Left colon (tissue), 2 donors: ENCODE measurements around the gene MCEE. TPM values are rescaled to one million over a fixed set of nuclear protein-coding genes. Genes with fewer than 3 reads are reported as not detected.

Experiments
- ATAC-seq: fragments of 200-7000 bp; cut with Tn5 transposase; one replicate; pipeline ENCODE4 v1.9.1; 2020; ENCODE audit warnings: mild to moderate bottlenecking, moderate library complexity
- DNase-seq, 2 donors: peaks; one replicate each; pipeline ENCODE4 v3.0.0-alpha.2; 2020
- intact Hi-C, 2 donors: fragments of 100-400 bp; cut with DNase I in 1 of 2; cut with micrococcal nuclease in 1 of 2; formaldehyde crosslinking; loops; one replicate each; pipeline versions ENCODE4 v1.11.2 to v1.14.0; 2022; cut with DNase I, micrococcal nuclease
- total RNA-seq, 2 donors: library from RNA; stranded (reverse); fragmentation: NEBNext Ultra II Directional; extraction: Animal tissue kit (Norgen Biotek cat#: 25700); gene quantifications; one replicate each; pipeline ENCODE4 v1.2.1, GENCODE V29; 2021
- donor health status: DM: no; HTN: no; CAD: no.
- donor health status: DM: yes; HTN: yes; CAD: no.

Gene MCEE
- total RNA-seq, 2 donors from 2014 or later, result 21.6 to 23.6 TPM

DNA sequence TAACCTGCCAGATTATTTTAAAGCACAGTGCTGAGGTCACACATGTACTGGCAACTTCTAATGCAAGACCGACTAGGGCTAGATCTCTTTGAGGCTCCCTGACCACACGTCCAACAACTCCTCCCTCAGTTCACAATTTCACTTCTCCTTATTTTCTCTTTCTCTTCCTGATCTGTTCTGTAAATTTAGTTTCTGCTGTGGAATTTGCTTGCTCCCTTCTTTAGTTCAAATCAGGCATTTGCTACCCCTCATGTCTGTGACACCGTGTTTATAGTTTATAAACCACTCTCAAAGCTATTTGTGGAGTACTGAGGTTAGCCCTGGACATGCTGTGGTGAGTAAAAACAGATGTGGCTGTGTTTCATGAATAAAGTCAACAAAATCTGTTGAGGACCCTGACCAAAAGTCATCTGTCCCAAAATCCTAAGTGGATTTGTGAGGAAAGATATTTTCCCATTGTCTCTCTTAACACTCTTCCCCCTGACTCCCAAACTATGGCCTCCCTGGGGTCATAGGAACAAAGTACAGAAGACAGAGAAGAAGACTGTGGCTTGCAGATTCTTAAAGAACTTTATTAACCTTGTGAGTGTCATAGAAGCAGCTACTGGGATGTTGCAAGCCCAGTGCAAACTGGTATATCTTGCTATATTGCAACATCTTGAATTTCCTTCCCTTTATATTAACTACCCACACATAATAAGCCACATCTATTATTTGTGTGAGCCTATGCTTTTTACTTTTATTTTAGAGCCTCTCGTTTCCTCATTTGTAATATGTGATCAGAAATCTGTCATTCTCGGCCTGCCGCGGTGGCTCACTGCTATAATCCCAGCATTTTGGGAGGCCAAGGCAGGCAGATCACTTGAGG is 65.0 kb downstream of the MCEE start:
- no peak for ATAC-seq
- no peak for DNase-seq
- intact Hi-C loops, result no loop called here

DNA sequence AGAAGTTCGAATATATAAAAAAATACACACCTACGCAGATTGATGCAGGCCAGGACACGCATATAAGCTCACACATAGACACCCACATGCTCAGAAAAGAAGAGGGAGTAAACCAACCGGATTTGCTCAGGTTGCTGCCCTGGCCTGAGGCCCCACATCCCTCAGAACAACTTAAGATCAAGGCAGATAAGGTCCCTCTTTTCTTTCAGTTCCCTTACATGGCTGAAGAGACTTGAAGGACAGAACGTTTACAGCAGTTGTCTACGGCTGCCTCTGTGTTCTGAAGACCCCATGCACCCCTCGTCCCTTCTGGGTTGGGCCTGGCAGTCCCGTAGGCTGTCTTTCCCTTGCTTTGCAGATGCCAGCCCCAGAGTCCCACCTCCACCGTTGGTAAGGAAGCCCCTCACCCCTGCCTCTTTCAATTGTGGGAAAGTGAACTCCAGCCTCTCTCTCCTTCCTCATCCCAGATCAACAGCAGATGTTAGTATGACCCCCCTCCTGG is 65.9 kb downstream of the MCEE start:
- no peak for DNase-seq
- ATAC-seq, result no peak
- intact Hi-C loops, result no loop called here

DNA sequence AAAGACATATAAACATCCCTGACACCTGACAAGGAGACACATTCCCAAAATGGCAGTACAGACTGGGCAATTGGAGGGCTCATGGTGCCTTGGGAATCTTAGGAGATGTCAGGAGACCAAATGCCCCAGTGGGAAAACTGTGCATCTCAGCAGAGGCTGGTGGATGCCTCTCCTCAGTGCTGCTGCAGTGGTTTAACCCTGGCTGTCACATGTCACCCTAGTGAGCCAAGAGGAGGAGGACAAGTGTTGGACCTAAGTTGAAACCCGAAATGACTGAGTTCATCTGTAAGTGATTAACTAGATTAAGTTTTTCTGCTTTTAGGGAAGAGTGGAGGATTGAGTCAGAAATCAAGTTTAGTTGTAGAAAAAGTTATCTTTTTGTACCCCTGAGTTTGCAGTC is 66.8 kb downstream of the MCEE start:
- intact Hi-C loops, result no loop called here
- no peak for ATAC-seq
- DNase-seq, result no peak

DNA sequence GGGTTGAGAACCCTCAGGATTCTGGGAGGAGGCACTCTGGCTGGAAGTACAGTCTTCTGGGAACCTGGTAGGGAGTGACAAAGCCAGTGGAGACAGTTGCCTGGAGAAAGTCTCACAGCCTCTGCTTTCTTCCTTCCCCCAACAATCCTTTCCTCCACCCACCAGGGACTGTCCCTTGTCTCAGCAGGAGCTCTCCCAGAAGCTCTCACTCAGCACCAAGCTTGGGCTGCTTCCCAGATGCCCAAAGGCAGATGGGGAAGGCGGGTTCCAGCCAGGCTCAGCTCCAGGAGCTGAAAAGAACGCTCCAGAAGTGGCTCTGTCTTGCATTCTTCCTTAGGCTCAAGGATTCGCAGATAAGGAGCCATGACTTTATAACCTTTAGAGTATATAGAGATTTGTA is 69.2 kb downstream of the MCEE start:
- intact Hi-C loops, result no loop called here
- DNase-seq, result no peak
- no peak for ATAC-seq

DNA sequence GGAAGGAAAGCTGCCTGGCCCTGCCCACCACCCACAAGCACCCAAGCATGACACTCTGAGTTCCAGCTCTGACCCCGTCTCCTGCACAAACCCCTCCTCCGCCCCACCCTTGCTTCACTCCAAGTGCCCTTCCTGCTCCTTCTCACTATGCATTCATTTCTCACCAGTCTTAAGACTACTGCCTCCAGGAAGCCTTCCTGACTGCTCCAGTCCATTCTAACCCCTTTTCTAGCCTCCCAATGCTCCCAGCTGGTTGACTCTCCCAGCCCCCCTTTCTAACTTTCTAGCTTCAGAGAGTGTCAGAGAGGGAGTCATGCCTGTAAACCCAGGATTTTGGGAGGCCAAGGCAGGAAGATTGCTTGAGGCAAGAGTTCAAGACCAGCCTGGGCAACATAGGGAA is 69.8 kb downstream of the MCEE start:
- DNase-seq (no peak), ATAC-seq (no peak)
- intact Hi-C loops, result no loop called here

Other genes starting within 250 kb of the MCEE start
- not detected for gene VAX2, start 229.7 kb downstream of the MCEE start, total RNA-seq
- not detected for gene ATP6V1B1, start 194.3 kb downstream of the MCEE start, total RNA-seq
- gene ANKRD53, start 151.6 kb downstream of the MCEE start, total RNA-seq, result under 1 TPM; 0.61 to 0.70 TPM
- 10 to 100 TPM; 42.1 to 50.4 TPM for gene TEX261, start 135.4 kb downstream of the MCEE start, total RNA-seq
- 10 to 100 TPM; 58.0 to 71.3 TPM for gene NAGK, start 61.6 kb downstream of the MCEE start, total RNA-seq
- 10 to 100 TPM; 18.8 to 22.9 TPM for gene MPHOSPH10, start 405 bp upstream of the MCEE start, total RNA-seq
- gene PAIP2B, start 96.9 kb upstream of the MCEE start, total RNA-seq, result 1 to 10 TPM; 4.7 to 6.3 TPM
- 10 to 100 TPM; 75.5 to 76.7 TPM for gene ZNF638, start 201.6 kb upstream of the MCEE start, total RNA-seq